Mesenteric fat pad (tissue), 1 donor: ENCODE results near the gene ALDOB. TPM values are rescaled to one million over a fixed set of nuclear protein-coding genes. Genes with fewer than 3 reads are reported as not detected.

Source experiments
- DNase-seq: peaks from one replicate; pipeline ENCODE4 v3.0.0-alpha.2; 2020; ENCODE audit warnings: low spot score
- total RNA-seq: library from RNA; stranded (reverse); fragmentation: NEBNext Ultra II Directional; extraction: Animal tissue kit (Norgen Biotek cat#: 25700); gene quantifications from one replicate; pipeline ENCODE4 v1.2.1, GENCODE V29; 2021
- donor health status: DM: yes; HTN: yes; CAD: no.

The ALDOB gene
- total RNA-seq, 1 donor from 2014 or later, result 4.7 TPM

DNA sequence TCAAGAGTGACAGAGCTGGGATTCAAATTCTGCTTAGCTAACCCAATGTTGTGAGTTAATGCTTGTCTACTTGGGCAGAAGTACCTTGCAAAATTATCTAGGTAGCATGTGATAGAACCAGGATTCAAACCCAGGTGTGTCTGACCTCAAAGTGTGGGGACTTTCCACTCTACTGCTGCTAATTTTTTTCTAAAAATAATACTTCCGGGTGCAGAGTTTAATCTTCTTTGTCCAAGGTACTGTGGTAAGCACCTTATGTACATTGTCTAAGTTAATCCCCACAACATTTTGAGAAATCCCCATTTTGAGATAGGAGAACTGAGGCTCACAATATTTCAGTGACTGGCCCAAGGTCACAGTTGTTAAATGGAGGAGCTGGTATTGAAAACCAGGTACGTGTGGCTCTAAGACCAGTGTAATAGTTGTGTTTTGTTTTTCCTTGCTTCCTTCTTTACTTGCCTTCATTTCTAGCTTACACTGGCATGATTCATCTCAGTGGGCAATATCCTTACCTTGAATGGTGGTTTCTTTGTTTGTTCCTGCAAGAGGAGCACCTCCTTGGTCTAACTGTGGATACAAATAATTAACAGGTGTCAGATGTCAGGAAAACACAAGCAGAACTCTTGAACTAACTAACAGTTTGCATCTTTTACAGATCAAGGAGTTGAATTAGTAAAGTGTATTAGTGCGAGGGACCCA is 7.5 kb downstream of the ALDOB start:
- no peak for DNase-seq

DNA sequence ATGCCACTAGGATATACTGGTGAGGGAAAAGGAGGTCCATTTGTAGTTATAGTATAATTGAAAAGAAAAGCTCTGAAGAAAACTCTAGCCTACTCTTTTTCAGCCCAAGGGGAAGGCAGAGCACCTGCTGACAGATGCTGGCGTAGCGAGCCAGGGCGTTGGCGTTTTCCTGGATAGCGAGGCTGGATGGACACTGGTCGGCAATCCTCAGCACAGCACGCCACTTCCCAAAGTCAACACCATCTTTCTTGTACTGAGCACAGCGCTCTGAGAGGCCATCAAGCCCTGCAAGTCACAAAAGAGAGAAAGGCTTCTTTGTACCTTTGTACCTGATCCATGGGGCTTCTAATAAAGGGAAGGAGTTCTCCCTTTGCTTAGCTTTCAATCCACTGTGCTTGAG is 8.2 kb downstream of the ALDOB start:
- DNase-seq, result no peak

DNA sequence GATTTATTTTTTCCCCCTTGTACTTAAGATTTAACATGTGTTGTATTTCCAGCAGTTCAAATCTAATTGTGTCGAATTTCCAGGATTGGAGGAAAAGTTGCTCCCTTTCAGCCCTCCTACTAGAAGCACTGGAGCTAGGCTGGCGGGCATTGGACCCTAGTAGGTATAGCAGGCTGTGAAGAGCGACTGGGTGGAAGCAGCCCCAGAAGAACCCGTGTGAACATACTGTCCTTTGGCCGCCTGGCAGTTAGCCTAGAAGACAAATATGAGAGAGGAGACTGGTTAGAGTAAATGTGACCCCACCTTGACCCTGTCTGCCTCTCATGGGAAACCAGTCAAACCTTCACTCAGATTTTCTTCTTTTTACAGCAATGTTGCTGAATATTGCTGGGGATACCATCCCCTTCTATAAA is 13.9 kb downstream of the ALDOB start:
- DNase-seq, result no peak

DNA sequence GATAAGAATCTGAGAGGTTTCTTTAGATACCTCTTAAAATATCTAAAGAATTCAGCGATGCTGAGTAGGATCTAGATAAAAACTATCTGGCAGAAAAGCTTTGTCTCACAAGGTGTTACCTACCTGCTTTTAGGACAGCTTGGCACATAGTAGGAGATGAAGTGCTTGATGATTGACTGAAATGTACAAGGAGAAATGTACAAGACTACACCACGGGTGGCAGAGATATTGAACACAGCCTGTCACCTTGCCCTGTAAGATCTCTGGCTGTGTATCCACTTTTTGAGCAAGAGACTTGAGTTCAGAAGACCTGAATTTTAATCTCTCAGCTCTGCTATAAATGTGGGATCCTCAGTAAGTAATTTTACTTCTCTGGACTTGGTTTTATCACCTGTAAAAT is 15.7 kb downstream of the ALDOB start:
- DNase-seq, result no peak

DNA sequence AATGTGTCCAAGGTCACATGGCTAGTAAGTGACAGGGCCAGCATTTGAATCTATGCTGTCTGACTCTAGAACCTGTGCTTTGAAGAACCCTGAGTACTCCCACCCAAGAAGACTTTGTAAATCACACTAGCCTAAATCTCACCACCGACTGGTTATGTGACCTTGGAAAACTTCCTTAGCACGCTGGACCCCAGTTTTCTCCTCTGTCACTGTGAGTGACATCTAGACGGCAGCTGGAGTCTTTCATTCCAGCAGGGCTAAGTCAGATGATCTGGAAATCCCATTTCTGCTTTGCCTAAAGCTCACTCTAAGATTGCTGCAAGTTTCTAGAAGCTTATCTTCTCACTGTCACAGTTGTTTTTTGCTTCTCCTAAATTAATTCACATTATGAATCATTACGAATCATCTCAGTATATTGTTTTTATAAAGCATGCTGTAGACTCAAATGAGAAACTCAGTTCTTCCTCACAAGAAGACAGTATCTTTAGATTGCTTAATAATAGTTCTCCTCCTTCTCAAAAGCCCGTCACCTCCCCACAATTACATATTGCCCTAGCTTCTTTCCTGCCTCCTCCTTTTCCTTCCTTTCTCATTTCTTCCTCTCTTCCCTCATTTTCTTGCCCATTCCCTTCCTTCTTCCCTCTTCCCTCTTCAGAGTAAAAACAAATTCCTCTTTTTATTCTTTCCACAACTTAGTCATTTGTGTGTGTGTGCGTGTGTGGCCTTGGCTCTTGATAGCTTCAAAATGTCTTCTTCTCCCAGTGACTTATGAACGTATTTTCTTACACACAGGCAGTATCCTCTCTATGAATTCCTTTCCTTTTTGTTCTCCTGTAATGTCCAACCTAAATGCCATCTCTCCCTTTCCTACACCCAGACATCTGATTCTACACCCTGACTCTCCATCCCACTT is 16.8 kb downstream of the ALDOB start:
- no peak for DNase-seq

DNA sequence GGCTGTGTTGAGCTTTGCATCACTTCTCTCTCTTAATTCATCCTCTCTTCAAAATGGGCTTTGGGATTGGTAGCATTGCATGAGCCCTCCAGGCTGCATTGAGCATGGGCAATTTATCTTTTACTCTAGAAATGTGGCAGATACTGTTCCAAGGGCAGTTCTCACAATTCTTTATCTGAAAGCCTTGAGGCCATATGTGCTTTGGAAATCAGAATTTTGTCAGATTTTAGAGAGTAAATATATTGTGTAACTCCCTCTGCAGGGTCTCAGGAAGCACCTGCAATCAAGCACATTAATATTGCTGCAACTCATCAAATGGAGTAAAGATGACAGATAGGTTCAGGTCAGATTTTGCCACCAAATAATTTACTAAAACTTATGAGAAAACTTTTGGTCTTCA is 17.6 kb downstream of the ALDOB start:
- DNase-seq, result no peak

DNA sequence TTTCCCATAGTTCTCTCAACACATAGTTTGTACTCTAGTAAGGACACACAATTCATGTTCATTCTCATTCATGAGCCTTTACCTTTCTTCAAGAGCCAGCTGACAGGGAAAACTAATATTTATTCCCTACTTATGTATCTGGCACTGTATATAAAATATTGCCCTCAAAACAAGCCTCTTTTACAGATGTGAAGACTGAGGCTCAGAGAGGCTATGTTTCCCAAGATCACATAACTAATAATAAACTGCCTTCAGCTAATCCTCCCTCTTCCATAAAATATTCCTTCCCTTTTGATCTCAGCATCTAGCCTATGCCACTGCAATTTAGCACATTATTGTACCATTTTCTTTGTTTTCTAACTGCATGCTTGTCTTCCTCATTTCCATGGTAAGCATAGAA is 18.2 kb downstream of the ALDOB start:
- no peak for DNase-seq

DNA sequence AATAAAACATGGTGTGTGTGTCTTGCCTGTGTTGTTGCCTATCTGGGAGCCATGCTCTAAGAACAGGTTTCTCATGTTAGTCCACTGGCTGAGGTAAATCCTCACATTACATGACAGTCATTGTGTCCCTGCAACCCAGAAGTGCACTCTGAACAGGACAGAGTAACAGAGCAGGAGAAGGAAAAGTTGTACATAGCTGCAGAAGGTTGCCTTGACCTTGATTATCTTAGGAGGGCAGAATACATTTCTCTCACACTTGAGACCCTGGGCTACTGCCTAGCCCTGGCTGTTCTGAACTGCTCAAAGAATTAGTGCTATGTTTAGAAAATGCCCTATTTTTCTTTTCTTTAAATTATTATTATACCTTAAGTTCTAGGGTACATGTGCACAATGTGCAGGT is 20.0 kb downstream of the ALDOB start:
- no peak for DNase-seq

DNA sequence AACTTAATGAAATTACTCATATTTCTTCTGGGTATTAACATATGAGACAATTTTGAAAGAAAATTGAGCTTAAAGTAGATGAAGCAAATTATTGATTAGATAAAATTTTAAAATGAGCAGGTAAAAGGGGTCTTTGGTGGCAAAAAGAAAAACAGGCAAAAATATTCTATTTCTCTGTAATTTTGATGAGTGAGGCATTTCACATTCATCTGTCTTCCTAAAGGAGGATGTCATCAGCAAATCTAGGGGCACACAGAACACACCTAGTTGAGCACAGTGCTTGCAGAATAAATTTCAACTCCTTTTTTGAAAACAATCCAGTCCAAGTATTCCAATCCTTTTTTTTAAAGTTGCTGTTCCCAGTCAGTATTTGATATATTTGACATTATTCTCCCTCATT is 20.7 kb downstream of the ALDOB start:
- DNase-seq, result no peak

DNA sequence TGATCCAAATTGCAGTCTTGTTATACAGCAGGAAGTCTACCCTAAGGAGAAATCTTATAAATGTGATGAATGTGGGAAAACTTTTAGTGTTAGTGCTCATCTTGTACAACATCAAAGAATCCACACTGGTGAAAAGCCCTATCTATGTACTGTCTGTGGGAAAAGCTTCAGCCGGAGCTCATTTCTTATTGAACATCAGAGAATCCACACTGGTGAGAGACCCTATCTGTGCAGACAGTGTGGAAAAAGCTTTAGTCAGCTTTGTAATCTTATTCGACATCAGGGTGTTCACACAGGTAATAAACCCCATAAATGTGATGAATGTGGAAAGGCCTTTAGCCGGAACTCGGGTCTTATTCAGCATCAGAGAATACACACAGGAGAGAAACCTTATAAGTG is 26.5 kb downstream of the ALDOB start:
- no peak for DNase-seq

DNA sequence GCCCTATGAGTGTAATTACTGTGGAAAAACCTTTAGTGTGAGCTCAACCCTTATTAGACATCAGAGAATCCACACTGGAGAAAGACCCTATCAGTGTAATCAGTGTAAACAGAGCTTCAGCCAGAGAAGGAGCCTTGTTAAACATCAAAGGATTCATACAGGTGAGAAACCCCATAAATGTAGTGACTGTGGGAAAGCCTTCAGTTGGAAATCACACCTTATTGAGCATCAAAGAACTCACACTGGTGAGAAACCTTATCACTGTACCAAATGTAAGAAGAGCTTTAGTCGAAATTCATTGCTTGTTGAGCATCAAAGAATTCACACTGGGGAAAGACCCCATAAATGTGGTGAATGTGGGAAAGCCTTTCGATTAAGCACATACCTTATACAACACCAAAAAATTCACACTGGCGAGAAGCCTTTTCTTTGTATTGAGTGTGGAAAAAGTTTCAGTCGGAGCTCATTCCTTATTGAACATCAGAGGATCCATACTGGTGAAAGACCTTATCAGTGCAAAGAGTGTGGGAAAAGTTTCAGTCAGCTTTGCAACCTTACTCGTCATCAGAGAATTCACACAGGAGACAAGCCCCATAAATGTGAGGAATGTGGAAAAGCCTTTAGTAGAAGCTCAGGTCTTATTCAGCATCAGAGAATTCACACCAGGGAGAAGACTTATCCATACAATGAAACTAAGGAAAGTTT is 27.0 kb downstream of the ALDOB start:
- no peak for DNase-seq

DNA sequence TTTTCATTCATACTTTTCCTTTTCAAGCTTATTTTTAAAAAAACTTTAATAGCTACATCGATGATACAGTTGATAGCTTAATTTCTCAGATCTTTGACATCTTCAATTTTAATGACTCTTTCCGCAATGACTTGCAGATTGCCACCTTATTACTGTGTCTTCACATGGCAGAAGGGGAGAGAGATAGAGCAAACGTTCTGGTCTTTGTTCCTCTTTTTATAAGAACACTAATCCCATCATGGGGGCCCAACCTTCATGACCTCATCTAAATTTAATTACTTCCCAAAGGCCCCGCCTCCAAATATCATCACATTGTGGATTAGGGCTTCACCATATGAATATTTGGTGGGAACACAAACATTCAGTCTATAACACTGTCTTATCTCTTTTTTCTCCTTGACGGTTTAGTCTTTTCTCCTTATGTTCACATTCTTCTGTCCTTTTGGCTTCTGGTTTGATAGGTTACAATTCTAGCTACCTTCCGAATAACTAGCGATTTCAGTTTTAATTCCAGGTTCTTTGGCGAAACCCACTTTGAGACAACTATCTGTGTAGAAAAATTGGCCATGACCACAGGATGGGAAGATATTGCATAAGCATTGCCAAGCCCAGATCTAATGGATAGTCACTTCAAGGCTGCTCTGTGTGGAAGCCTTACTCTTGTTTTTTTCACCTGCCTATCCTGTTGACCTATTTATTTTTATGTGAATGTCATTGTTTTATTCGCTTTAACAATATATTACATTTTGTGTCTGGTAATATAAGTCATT is 31.9 kb downstream of the ALDOB start:
- no peak for DNase-seq

DNA sequence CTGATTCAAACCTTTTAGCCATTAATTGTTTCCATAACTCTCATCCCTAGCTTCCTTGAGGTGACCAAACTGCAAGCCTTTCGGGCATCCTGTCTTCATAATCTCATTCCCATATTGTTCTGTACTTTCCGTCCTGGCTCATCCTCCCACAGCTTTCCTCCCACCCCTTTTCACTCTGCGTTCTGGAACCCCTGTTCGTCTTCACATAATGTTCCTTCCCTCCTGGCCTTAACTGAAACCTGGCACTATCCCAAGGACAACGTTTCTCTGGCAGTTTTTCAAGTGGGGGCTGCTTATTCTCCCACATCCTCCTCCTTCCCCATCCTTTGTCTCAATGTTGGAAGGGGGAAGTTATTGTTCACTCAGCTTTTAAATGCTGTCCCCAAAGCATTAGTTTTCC is 35.5 kb downstream of the ALDOB start:
- DNase-seq, result no peak

DNA sequence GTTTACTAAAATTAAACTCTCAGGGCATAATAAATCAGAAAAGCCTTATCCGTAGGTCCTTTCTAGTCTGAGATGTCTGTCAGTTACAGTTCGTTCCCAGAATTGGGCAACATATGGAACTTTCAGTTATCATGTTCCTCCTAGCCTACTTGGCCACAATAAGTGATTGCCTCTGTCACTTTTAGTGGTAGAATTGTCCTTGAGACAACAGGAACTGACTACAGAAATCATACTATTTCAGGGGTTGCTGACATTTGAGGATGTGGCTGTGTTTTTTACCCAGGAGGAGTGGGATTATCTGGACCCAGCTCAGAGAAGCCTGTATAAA is 36.0 kb downstream of the ALDOB start:
- DNase-seq, result no peak

DNA sequence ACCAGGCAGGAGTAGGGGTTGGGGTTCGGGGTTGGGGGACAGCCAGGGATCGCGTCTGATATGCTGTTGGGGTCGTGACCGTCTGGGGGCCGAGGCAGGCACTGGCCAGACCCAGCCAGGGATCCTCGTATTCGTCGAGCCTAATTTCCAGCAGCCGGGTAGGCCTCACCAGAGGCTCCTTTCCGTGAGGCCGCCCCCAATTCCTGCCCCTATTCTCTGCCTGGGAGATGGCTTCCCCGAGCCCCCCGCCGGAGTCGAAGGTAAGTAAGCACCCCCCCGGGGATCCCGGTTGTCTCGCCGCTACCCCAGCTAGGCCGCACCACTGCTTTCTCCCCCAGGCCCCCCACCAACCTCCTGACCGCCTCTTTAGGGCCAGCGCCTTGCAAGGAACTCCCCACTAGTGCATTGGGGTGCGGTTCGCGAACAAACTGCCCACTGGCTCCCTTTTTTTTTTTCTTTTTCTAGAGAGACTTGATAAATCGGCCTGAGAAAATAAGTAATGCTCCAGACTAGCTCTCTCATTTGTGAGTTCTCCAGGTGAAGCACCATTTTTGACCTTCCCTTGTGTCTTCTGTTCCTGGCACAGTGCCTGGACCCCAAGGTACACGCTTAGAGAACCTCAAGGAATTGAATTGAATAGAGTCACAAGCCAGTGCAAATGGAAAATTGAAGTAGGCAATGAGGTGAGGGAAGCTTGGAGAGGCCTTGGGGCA is 36.5 kb downstream of the ALDOB start:
- no peak for DNase-seq

DNA sequence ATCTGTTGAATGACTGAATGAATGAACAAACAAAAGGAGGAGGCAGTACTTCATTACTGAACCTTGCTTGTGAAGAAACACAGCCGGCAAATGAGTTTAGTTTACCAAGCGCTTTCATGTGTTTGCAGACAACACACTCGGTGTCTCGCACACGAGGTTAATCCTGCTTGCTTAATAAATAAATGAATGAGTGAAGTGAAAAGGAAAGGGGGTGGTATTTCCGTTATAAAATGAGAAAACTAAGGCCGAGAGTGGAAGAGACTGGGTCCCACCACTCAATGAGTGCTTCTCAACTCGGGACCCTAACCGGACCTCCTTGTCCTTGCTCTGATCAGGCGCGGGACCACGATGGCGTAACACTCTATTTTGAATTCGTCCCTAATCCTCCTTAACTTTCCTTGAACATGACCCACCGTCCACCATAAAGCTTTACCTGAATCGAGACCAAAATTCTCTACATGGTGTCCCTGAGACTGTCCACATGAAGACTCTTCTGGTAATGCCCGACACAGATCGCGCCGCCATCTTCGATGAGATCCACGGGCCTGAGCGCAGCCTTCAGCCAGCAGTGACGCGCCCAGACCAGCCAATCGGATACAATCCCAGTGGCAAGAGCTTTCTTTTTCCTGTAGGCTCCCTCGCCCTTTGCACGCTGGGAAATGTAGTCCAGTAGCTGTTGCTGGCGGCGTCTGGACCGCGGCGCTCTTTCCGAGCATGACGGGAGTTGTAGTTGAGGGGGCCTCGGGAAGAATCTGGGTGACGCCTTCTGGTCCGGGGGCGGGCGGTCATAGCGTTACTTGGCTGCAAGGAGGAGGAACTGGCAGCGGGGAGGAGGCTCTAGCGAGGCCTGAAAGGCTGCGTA is 37.3 kb downstream of the ALDOB start, which contains the start of the genes MRPL50 and ZNF189:
Gene MRPL50, minus strand, starts transcription at position 551 of the 862 bp plus-strand sequence. Its CDS starts 26 bp downstream, at position 525.
Gene ZNF189, plus strand, starts transcription at position 784 of the 862 bp plus-strand sequence. CDS start 306 bp downstream, outside the sequence.
- DNase-seq, result peak; percentile 98

DNA sequence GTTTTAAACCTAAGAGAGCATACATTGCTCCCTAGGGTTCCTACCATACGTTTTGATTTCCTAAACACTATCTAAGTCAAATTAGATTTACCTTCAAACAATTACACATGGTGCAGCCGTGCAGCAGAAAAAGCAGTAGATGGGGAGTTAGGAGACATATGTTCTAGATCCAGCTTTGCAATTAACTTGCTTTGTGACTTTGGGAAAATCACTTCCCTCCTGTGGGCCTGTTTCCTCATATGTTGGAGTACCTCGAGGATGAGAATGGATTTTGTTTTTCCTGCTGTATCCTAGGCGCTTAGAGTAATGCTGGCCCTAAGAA is 37.9 kb downstream of the ALDOB start:
- DNase-seq, result no peak

DNA sequence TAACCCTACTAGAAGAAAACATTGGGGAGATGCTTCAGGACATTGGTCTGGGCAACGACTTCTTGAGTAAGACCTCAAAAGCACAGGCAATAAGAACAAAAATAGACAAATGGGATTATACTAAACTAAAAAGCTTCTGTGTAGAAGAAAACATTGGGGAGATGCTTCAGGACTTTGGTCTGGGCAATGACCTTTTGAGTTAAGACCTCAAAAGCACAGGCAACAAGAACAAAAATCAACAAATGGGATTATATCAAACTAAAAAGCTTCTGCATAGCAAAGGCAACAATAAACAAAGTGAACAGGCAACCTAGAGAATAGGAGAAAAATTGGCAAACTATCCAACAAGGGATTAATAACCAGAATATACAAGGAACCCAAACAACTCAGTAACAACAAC is 40.9 kb downstream of the ALDOB start:
- no peak for DNase-seq

DNA sequence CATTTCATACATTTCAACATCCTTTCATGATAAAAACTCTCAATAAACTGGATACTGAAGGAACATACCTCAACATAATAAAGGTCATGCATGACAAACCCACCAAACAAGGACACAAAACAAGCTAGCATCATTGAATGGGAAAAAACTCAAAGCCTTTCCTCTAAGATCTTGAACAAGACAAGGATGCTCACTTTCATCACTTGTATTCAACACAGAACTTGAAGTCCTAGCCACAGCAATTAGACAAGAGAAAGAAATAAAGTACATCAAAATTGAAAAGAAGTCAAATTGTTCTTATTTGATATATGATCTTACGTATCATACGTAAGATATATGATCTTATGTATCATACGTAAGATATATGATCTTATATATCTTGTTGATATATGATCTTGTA is 42.4 kb downstream of the ALDOB start:
- no peak for DNase-seq

DNA sequence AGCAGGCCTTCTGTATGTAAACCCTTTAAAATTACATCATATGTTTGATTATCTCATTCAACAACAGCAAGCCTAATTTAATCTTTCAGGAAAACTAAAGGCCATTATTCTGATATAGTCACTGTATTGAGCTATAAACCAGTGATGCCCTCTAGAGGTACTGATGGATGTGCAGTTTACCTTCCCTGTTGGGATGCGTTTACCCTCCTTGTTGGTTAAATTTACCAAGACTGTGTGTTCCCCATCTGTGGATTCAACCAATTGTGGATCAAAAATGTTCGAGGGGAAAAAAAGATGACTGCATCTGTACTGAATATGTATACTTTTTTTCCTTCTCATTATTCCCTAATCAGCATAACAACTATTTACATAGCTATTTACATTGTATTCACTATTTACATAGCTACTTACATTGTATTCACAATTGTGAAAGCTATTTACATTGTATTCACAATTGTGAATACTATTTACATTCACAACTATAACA is 47.0 kb downstream of the ALDOB start:
- no peak for DNase-seq
